ENCODE results near the gene APOL2. TPM values are rescaled to one million over a fixed set of nuclear protein-coding genes. Genes with fewer than 3 reads are reported as not detected.

The APOL2 gene
- total RNA-seq, 1 experiment from 2014 or later, result 16.0 TPM

DNA sequence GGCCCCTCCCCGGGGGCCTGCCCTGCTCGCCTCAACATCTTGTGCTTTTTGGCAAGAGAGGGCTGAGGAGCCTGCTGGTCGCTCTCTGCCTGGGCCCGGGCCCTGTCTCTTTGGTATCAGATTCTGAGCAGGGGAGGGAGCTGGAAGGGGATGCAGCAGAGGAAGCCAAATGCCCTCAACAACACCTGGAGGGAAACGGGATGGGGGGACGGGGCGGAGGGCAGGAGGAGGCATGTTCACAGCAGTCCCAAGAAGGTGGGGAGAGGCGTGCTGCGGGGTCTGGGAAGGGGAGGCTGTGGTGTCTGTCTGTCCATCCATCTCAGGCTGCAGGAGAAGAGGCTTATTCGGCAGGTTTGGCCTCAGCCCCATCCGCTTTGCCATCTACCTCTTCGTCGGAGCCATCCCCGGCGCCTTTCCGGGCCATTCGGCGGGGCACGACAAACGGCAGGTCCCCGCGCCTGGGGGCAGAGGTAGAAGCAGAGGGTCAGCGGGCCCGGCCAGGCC, 43.1 kb upstream of the APOL2 start:
- DNase-seq (ENCODE audit: unreplicated experiment), result no peak
- no peak overlapping the region for H3K27ac Mint-ChIP-seq (ENCODE audit: low read depth, unreplicated experiment)
- H3K27me3 Mint-ChIP-seq (ENCODE audit: insufficient read depth, unreplicated experiment), result no peaks in the 10 kb centered on the region
- intact Hi-C loops (cut with micrococcal nuclease), result no loop called here
- peaks cover 91% of the 10 kb centered on the region for H3K36me3 Mint-ChIP-seq (ENCODE audit: insufficient read depth, unreplicated experiment)
- H3K9me3 Mint-ChIP-seq (ENCODE audit: unreplicated experiment), result no peaks in the 10 kb centered on the region
- no TSS peak for BruUV-seq (replicated peaks)
- H3K4me3 Mint-ChIP-seq (ENCODE audit: unreplicated experiment), result no peak overlapping the region
- POLR2A ChIA-PET, result no interaction called here
- TF ChIP-seq, protein P1, sequence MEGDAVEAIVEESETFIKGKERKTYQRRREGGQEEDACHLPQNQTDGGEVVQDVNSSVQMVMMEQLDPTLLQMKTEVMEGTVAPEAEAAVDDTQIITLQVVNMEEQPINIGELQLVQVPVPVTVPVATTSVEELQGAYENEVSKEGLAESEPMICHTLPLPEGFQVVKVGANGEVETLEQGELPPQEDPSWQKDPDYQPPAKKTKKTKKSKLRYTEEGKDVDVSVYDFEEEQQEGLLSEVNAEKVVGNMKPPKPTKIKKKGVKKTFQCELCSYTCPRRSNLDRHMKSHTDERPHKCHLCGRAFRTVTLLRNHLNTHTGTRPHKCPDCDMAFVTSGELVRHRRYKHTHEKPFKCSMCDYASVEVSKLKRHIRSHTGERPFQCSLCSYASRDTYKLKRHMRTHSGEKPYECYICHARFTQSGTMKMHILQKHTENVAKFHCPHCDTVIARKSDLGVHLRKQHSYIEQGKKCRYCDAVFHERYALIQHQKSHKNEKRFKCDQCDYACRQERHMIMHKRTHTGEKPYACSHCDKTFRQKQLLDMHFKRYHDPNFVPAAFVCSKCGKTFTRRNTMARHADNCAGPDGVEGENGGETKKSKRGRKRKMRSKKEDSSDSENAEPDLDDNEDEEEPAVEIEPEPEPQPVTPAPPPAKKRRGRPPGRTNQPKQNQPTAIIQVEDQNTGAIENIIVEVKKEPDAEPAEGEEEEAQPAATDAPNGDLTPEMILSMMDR (IDR thresholded peaks at IDR 0.05; ENCODE audit: unreplicated experiment), result no peak
- peaks cover 6% of the 10 kb centered on the region for H3K4me1 Mint-ChIP-seq (ENCODE audit: insufficient read depth, unreplicated experiment)
- CTCF ChIA-PET, result interaction anchor here (1.3 kb wide), 1 partner anchor 19 kb away, joined by 3 read pairs; no protein-coding TSS in a partner anchor

DNA sequence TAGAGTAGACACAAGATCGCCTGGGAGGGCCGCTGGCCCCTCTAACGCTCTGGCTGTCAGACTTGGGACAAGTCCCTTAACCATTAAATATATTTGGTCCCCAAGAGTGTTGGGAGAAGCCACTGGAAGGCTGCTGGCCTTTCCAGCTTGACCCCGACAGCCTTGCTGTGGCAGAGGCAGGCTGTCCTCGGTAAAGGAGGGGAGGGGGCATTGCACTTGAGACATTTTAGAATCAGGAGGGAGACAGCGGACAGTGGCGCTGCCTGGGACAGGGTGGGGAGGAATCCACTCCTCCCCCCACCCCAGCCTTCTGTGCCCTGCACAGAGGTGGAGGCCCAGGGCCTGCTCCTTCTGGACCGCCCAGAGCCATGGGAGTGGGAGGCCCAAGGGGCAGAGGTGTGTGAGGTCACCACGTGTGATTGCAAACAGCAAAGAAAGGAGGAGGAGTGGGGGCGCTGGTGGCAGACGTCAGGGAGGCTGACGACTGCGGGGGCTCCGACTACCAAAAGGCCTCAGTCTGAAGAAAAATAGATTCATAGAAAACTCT, 42.5 kb upstream of the APOL2 start:
- H3K36me3 Mint-ChIP-seq (ENCODE audit: insufficient read depth, unreplicated experiment), result peaks cover 85% of the 10 kb centered on the region
- intact Hi-C loops (cut with micrococcal nuclease), result no loop called here
- CTCF ChIA-PET, result interaction anchor here (0.7 to 1.6 kb wide), 8 partner anchors 19 to 176 kb away, joined by 3 to 7 read pairs (median 4); no protein-coding TSS in a partner anchor

DNA sequence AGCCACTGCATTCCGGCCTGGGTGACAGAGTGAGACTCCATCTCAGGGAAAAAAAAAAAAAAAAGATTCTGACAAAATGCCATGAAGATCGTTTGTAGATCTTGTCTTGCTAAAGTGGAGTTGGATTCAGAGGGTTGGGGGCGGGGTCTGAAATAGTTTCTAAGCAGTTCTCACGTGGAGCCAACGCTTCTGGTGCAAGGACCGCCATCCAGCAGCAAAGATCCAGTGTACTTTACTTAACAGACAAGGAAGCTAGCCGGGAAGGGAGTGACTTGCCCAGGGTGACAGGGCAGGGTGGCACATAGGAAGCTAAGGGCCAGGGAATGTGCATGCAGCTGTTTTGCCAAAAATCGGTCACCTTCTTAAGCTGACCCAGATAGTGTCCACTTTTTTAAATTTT, 41.1 kb upstream of the APOL2 start:
- H3K9me3 Mint-ChIP-seq (ENCODE audit: unreplicated experiment), result no peaks in the 10 kb centered on the region
- DNase-seq (ENCODE audit: unreplicated experiment), result no peak
- no peak overlapping the region for H3K4me3 Mint-ChIP-seq (ENCODE audit: unreplicated experiment)
- H3K4me1 Mint-ChIP-seq (ENCODE audit: insufficient read depth, unreplicated experiment), result peaks cover 6% of the 10 kb centered on the region
- CTCF ChIA-PET, result interaction anchor here (1.5 to 1.6 kb wide), 2 partner anchors 20 to 156 kb away, joined by 5 to 7 read pairs; no protein-coding TSS in a partner anchor
- no peak overlapping the region for H3K27ac Mint-ChIP-seq (ENCODE audit: low read depth, unreplicated experiment)
- intact Hi-C loops (cut with micrococcal nuclease), result no loop called here
- POLR2A ChIA-PET, result no interaction called here
- TF ChIP-seq, protein P1 (IDR thresholded peaks at IDR 0.05; ENCODE audit: unreplicated experiment), result no peak
- no peaks in the 10 kb centered on the region for H3K27me3 Mint-ChIP-seq (ENCODE audit: insufficient read depth, unreplicated experiment)
- no TSS peak for BruUV-seq (replicated peaks)
- peaks cover 71% of the 10 kb centered on the region for H3K36me3 Mint-ChIP-seq (ENCODE audit: insufficient read depth, unreplicated experiment)

More for the DNA sequence above, 42.5 kb upstream of the APOL2 start:
- no peak for DNase-seq (ENCODE audit: unreplicated experiment)
- Mint-ChIP-seq H3K4me3 (ENCODE audit: unreplicated experiment) (no peak overlapping the region), H3K27ac (ENCODE audit: low read depth, unreplicated experiment) (no peak overlapping the region), H3K9me3 (ENCODE audit: unreplicated experiment) (no peaks in the 10 kb centered on the region), H3K4me1 (ENCODE audit: insufficient read depth, unreplicated experiment) (peaks cover 6% of the 10 kb centered on the region), H3K27me3 (ENCODE audit: insufficient read depth, unreplicated experiment) (no peaks in the 10 kb centered on the region)
- POLR2A ChIA-PET, result interaction anchor here (0.6 kb wide), 1 partner anchor 130 kb away, joined by 3 read pairs; no protein-coding TSS in a partner anchor
- TF ChIP-seq, protein P1 (IDR thresholded peaks at IDR 0.05; ENCODE audit: unreplicated experiment), result no peak
- no TSS peak for BruUV-seq (replicated peaks)

DNA sequence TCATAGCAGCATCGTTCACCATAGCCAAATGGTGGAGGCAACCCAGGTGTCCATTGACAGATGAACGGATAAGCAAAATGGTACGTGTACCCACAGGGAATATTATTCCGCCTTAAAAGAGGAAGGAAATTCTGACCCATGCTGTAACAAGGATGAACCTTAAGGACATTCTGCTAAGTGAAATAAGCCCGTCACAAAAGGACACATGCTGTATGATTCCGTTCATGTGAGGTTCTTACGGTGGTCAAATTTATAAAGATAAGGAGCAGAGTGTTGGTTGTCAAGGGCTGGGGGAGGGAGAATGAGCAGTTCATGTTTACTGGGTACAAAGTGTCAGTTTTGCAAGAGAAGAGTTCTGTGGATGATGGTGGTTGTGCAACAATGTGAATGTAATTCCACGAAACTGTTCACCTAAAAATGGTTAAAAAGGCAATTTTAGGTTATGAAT, 39.9 kb upstream of the APOL2 start:
- no peaks in the 10 kb centered on the region for H3K27me3 Mint-ChIP-seq (ENCODE audit: insufficient read depth, unreplicated experiment)
- CTCF ChIA-PET, result interaction anchor here (1.0 to 2.6 kb wide), 7 partner anchors 8 to 49 kb away, joined by 3 to 15 read pairs (median 7); partner anchors contain the start of gene APOL2
- intact Hi-C loops (cut with micrococcal nuclease), result loop anchor here (5.0 kb wide), 1 partner anchor 82 kb away; no protein-coding TSS in a partner anchor
- H3K4me1 Mint-ChIP-seq (ENCODE audit: insufficient read depth, unreplicated experiment), result peaks cover 6% of the 10 kb centered on the region
- H3K27ac Mint-ChIP-seq (ENCODE audit: low read depth, unreplicated experiment), result no peak overlapping the region
- H3K9me3 Mint-ChIP-seq (ENCODE audit: unreplicated experiment), result no peaks in the 10 kb centered on the region
- POLR2A ChIA-PET, result interaction anchor here (0.7 to 1.5 kb wide), 2 partner anchors 40 to 203 kb away, joined by 3 read pairs; no protein-coding TSS in a partner anchor
- no peak overlapping the region for H3K4me3 Mint-ChIP-seq (ENCODE audit: unreplicated experiment)
- DNase-seq (ENCODE audit: unreplicated experiment), result no peak
- H3K36me3 Mint-ChIP-seq (ENCODE audit: insufficient read depth, unreplicated experiment), result peaks cover 59% of the 10 kb centered on the region
- TF ChIP-seq, protein P1 (IDR thresholded peaks at IDR 0.05; ENCODE audit: unreplicated experiment), result no peak
- BruUV-seq (replicated peaks), result no TSS peak

Measured in MCF 10A (cell line).